Activated CD4-positive, CD25-positive, alpha-beta regulatory T cell treated with anti-CD3 and anti-CD28 coated beads, Interleukin-2, amount 50 U/mL, for 72 hours (primary cell): ENCODE data around the gene KIZ.

Experiments used
- DNase-seq: peaks from one replicate; pipeline ENCODE4 v3.0.0; 2021

KIZ gene, protein sequence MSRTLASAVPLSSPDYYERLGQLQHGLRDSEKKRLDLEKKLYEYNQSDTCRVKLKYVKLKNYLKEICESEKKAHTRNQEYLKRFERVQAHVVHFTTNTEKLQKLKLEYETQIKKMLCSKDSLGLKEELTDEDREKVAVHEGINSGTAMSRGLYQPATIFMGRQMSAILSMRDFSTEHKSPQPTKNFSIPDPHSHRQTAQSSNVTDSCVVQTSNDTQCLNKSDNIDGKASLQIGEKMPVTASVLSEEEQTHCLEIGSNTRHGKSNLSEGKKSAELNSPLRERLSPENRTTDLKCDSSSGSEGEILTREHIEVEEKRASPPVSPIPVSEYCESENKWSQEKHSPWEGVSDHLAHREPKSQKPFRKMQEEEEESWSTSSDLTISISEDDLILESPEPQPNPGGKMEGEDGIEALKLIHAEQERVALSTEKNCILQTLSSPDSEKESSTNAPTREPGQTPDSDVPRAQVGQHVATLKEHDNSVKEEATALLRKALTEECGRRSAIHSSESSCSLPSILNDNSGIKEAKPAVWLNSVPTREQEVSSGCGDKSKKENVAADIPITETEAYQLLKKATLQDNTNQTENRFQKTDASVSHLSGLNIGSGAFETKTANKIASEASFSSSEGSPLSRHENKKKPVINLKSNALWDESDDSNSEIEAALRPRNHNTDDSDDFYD

GRCh38 chr20:21125849-21126580, at the start of gene KIZ:
Gene KIZ, plus strand, starts transcription at chr20:21126082. Its CDS starts 34 bp downstream, at chr20:21126116.
- peak; percentile 99 for DNase-seq

GRCh38 chr20:21077809-21078345, 48.0 kb upstream of the KIZ start:
- no peak for DNase-seq

GRCh38 chr20:21082584-21082983, 43.3 kb upstream of the KIZ start:
- no peak for DNase-seq

GRCh38 chr20:21083825-21084325, 42.0 kb upstream of the KIZ start:
- DNase-seq, result no peak

DNA sequence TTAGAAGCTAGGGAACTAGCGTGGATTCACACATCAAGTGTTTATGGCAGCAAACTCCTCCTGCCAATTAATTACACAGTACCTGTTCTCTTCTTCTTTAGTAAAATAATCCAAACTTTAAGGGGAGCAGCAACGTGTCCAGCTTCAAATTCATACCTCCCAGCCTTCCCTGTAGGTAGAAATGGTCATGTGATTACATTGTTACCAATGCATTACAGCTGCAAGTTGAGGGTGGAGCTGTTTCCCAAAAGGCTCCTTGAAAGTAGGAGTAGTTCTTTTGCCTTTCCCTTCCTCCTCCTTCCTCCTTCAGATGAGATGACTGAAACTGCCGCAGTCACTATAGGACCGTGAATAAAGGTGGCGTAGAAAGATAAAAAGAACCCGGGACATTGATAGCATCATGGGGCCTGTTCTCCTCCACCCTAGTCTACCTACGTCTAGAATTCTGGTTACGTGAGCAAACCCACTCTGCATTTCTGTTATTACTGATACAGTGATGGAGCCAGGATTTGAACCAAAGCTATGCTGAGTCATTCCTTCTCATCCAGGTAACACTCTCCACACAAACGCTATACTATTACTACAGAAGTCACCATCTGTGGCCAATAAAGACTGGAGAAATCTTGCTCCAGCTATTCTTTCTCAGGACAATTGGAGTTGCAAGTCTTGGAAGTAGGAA, 37.9 kb upstream of the KIZ start:
- DNase-seq, result no peak

- no peak for DNase-seq
These were observed 36.5 kb upstream of the KIZ start for GRCh38 chr20:21089391-21089790.

DNA sequence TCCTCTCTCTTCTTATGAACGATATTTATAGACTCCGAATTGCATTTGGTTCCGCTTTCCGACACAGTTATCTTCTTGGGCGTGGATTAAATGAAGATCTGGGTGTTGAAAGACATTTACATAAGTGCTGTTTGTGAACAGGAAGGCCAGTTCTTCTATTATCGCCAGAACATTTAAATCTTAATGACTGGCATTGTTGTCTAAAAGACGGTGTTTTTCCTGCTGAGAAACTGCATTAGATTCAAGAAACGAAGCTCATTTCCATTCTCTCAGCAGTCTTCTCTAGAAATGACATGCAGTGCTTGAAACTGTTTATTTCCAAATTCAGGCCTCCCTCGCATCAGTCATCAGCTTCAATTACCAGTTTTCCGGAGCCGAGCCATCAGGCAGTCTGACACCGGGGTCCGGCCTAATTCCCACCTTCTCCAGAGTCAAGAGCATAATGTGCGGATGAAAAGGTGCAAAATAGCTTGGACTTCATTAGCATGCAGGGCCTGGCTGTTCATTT, 35.7 kb upstream of the KIZ start:
- no peak for DNase-seq

DNA sequence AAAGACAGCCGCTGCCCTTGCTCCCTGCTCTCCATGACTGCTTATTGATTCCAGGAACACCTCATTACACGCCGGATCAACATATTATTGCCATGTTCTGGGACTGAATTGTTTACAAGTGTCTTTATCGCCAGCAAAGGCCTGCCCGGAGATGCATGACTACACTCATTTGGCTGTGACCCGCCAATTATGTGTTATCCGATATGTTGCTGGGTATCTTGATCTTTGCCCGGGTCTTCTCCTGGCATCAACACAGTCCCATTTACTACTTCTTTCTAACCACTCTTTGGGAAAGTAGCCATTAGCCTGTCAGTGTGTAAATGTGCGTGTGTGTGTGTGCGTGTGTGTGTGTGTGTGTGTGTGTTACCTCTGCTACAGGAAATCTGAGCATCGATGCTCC, 35.2 kb upstream of the KIZ start:
- DNase-seq, result no peak

DNA sequence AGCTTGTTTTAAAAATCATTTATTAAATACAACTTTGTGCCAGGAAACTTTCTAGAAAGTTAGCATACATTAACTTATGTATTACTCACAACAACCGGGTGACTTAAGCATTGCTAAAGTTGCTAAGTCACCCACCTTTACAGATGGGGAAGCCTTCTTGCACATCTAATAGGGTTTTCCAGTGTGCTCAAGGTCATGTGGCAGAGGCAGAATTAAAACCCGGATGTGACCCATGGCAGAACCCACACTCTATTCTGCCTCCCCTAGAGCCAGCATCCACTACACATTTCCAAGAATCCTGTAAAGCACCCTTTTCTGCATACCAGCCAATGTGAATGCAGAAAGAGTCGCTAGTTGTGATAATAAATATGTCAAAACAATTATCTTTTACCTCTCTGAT, 33.1 kb upstream of the KIZ start:
- no peak for DNase-seq

GRCh38 chr20:21096321-21097043, 29.4 kb upstream of the KIZ start:
- DNase-seq, result no peak

DNA sequence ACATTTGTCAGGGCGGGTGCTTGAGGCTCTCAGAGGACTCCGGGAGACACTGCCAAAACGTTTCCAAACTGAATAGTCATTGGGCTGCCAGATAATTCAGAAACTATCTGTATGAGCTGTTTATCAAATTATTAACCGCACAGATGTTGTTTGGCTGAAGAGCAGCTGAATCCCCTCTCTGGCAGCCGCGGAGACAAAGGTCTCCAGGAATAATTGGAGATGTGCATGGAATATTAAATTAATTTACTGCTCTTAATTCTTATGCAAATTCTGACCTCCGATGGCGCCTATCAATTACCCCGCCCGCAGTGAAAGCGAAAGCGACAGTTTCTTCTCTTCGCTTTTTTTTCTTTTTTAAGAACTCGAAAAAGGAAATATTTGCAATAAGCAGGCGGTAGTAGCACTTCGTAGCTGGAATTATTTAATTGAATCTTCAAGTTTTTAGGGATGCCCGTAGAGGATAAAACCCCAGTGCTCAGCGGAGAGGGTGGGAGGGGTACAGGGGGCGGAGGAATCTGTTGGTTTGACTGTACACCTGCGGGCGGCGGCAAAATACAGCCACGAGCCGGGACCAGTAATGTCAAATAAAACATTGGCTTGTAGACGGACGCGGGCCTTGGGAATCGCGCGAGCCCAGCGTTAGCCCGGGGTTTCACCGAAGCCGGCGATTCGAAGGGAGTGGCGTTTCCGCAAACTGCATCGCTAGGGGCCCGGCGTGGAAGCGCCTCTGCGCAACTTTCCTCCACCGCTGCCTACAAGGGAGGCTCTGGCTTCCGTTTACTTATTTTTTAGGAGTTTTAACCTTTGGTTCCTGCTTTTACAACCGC, 25.9 kb upstream of the KIZ start:
- peak; percentile 42 for DNase-seq

DNA sequence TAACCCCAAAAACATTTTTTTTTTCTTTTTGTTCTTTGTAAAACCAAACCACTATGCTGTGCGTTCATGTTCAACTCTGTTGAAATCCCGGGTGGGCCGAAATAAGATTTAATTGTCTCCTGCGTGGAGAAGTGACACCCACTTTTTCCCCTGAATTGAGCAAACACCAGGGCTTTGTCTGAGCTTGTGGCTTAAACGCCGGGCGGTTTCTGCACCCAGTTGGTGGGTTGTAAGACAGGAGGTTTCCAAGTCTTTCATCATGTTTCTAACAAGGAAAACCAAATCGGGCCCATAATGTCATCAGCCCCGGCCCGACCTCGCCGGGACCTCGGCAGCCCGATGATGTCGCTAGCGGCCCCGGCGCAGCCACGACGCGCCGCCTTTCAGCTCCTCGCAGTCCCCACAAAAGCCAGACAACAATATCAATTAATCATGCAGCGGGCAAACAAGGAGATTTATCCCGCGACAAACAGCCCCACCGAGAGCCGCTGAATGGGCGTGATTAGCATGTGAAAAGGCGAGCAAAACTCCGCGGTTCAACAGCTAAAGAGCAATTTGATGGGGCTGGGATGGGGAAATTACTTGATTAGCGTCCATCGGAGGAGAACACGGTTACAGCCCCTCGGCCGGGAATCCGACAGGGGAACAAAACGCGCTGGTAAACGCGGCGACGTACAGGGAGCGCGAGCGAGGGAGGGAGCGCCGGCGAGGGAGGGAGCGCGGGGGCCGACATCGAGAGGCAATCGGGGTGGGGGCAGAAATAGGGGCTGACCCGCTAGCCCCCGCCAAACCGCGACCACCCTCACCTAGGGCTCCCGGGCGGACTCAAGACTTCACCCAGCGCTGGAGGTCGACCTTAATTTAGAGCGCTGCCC, 25.1 kb upstream of the KIZ start:
- no peak for DNase-seq

DNA sequence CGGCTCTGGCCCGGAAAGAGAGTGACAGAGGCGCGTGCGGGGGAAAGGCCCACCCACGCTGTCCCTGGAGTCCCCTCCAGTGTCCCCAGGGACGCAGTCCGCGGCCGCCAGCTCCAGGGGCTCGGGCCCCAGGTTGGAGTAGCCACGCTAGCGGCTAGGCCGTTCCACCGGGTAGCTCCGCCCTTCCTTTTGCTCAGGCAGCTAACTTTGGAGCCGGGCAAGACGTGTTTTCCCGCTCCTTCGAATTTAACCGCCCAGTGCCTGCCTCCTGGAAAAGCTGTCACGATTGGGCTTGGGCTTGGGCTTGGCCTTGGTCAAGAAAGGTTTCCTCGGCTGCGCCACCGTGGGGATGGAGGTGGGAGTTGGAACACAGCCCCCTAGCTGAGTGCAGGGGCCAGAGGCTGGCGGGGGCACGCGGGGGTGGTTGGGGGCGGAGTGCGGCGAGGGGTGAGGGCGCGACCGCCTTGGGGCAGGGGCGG, 24.4 kb upstream of the KIZ start:
- no peak for DNase-seq

GRCh38 chr20:21101932-21102575, 23.8 kb upstream of the KIZ start:
- DNase-seq, result no peak

- no peak for DNase-seq
These were observed 23.1 kb upstream of the KIZ start for GRCh38 chr20:21102603-21103311.

DNA sequence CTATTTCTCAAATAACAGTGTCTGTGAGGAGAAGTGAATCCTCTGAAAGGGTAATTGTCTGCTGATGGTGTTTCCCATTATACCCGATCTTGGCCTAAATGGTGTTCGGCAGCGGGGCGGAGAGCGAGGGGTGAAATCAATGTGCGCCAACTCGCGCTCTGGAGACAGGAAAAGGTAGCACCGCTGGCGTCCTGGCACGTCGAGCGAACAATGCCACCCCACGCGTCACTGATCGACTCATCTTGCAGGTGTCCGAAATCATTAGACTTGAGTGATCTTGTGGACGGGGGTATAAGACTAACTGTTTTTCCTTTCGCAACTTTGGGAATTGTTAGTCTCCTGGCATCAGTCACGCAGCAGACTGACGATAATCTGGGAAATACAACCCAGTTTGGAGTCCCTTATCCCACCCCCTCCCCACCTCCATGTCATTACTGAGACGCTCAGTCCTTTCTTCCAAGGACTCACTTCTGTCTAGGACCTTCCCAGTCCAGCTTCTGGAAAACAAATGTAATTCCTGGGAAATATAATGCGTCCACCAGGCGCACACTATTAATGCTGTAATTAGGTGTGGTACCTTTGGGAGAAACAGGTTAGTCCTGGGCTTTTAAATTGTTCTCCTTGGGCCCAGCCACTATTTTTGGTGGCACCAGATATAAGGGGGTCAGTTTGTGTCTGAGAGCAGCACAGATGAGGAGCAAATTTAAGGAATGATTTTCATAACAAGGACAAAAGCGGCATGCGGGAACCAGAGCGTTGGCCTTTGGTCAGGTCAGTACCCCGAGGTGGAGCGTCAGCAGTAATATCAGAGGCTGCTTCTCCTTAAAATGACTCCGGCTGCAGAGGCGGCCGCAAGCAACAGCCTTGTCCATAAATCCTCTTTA, 22.1 kb upstream of the KIZ start:
- no peak for DNase-seq

- no peak for DNase-seq
These were observed 21.5 kb upstream of the KIZ start for GRCh38 chr20:21104466-21104761.

GRCh38 chr20:21104921-21105320, 21.0 kb upstream of the KIZ start:
- DNase-seq, result no peak
